SK-N-SH (cell line): ENCODE results near the gene DPEP1. TPM values are rescaled to one million over a fixed set of nuclear protein-coding genes. Genes with fewer than 3 reads are reported as not detected.

ENCODE experiments used
- CTCF ChIA-PET: fragments of 300-600, 350-600 bp; formaldehyde crosslinking; extraction: SDS; loops from one replicate; lab custom pipeline; 2021; lab: Yijun Ruan, JAX
- POLR2A ChIA-PET: fragments of 350-600 bp; sonication (Branson Sonifier 250); formaldehyde crosslinking; extraction: SDS; loops from one replicate; lab custom pipeline; 2020; ENCODE audit warnings: antibody characterized with exemption, inconsistent platforms; lab: Yijun Ruan, JAX
- DNase-seq: peaks from one replicate; pipeline ENCODE4 v3.0.0; 2012
- H2AFZ ChIP-seq: fragments of 200-600 bp; sonication (generic); 2 replicates; pipeline ENCODE4 v1.8.1; 2016; ENCODE audit warnings: antibody characterized with exemption, mild to moderate bottlenecking, low read depth
- H3F3A ChIP-seq: fragments of 200-600 bp; sonication (generic); replicated peaks from 2 replicates; pipeline ENCODE3; 2016; ENCODE audit warnings: antibody characterized with exemption, mild to moderate bottlenecking; ENCODE audit not compliant: insufficient read depth
- H3K27ac ChIP-seq, 2 experiments: fragments of 200-500 bp in 1 of 2; fragments of 200-600 bp in 1 of 2; sonication (Bioruptor generic) in 1 of 2; sonication (generic), shearing (Covaris generic) in 1 of 2; 2 replicates each; pipeline versions ENCODE4 v1.5.1 to v1.6.1; 2014 to 2016; ENCODE audit warnings: low read depth in 2 of 2, inconsistent platforms in 1 of 2, low read length in 1 of 2, mild to moderate bottlenecking in 1 of 2, mixed read lengths in 1 of 2
- H3K27me3 ChIP-seq: fragments of 200-600 bp; sonication (generic), shearing (Covaris generic); 2 replicates; pipeline ENCODE4 v1.6.1; 2016; ENCODE audit warnings: mixed run types; ENCODE audit not compliant: insufficient read depth
- H3K36me3 ChIP-seq, 2 experiments: fragments of 200-500 bp in 1 of 2; fragments of 200-600 bp in 1 of 2; sonication (Bioruptor generic) in 1 of 2; sonication (generic) in 1 of 2; replicated peaks in 1 of 2; 2 replicates each; pipeline versions ENCODE3 to v1.5.1; 2014 to 2016; ENCODE audit warnings: low read length in 1 of 2, mild to moderate bottlenecking in 1 of 2; ENCODE audit not compliant: insufficient read depth in 2 of 2, control insufficient read depth in 1 of 2
- H3K4me1 ChIP-seq, 2 experiments: fragments of 200-500 bp in 1 of 2; fragments of 200-600 bp in 1 of 2; sonication (Bioruptor generic) in 1 of 2; sonication (generic), shearing (Covaris generic) in 1 of 2; 2 replicates each; pipeline versions ENCODE4 v1.5.1 to v1.6.1; 2014 to 2016; ENCODE audit warnings: low read depth in 1 of 2, low read length in 1 of 2, mixed run types in 1 of 2; ENCODE audit not compliant: insufficient read depth in 2 of 2, control insufficient read depth in 1 of 2
- H3K4me2 ChIP-seq: fragments of 200-600 bp; sonication (generic), shearing (Covaris generic); 2 replicates; pipeline ENCODE4 v1.6.1; 2017; ENCODE audit warnings: mixed run types
- H3K4me3 ChIP-seq, 2 experiments: fragments of 200-500 bp in 1 of 2; fragments of 200-600 bp in 1 of 2; sonication (Bioruptor generic) in 1 of 2; sonication (generic), shearing (Covaris generic) in 1 of 2; 2 replicates each; pipeline versions ENCODE4 v1.5.1 to v1.8.1; 2014 to 2016; ENCODE audit warnings: low read depth in 2 of 2, inconsistent platforms in 1 of 2, low read length in 1 of 2, mild to moderate bottlenecking in 1 of 2, mixed read lengths in 1 of 2, moderate library complexity in 1 of 2
- H3K79me2 ChIP-seq: fragments of 200-600 bp; sonication (generic); 2 replicates; pipeline ENCODE4 v1.8.1; 2017; ENCODE audit warnings: mild to moderate bottlenecking; ENCODE audit not compliant: insufficient read depth
- H3K9ac ChIP-seq: fragments of 200-600 bp; sonication (generic); 2 replicates; pipeline ENCODE4 v1.6.1; 2017; ENCODE audit warnings: mixed run types
- H3K9me2 ChIP-seq: fragments of 200-600 bp; sonication (generic); 2 replicates; pipeline ENCODE4 v1.6.1; 2017; ENCODE audit warnings: mixed run types
- H3K9me3 ChIP-seq: fragments of 200-600 bp; sonication (generic); 2 replicates; pipeline ENCODE4 v1.6.1; 2017; ENCODE audit warnings: mixed run types, mild to moderate bottlenecking, moderate library complexity
- H4K20me1 ChIP-seq: fragments of 200-600 bp; sonication (generic); 2 replicates; pipeline ENCODE4 v1.6.1; 2017; ENCODE audit warnings: mild to moderate bottlenecking, mixed run types; ENCODE audit not compliant: insufficient read depth
- ELF1 ChIP-seq: IDR thresholded peaks from 2 replicates; pipeline ENCODE4 v1.4.0; 2012
- EP300 ChIP-seq, 2 experiments: IDR thresholded peaks; 2 replicates each; pipeline versions ENCODE4 v1.4.0 to v1.6.1; 2012; ENCODE audit warnings: borderline replicate concordance in 1 of 2, low read depth in 1 of 2, low read length in 1 of 2
- EZH2phosphoT487 ChIP-seq: fragments of 200-600 bp; sonication (generic); IDR thresholded peaks from 2 replicates; pipeline ENCODE4 v1.6.1; 2017; ENCODE audit warnings: low read depth, mixed run types, mild to moderate bottlenecking, antibody characterized with exemption, moderate library complexity, borderline replicate concordance
- FOSL2 ChIP-seq: IDR thresholded peaks from 2 replicates; pipeline ENCODE4 v1.4.0; 2012; ENCODE audit warnings: low read depth, mild to moderate bottlenecking, moderate library complexity, borderline replicate concordance
- GATA2 ChIP-seq: sonication (generic); formaldehyde crosslinking; IDR thresholded peaks from 2 replicates; pipeline ENCODE4 v1.5.0; 2020; ENCODE audit warnings: mild to moderate bottlenecking, missing genetic modification reagents
- MEF2A ChIP-seq: IDR thresholded peaks from 2 replicates; pipeline ENCODE4 v1.4.0; 2012; ENCODE audit warnings: low read depth, borderline replicate concordance
- MXI1 ChIP-seq: IDR thresholded peaks from 2 replicates; pipeline ENCODE4 v1.6.1; 2012; ENCODE audit warnings: mild to moderate bottlenecking, low read depth, low read length, improper control_type of control experiment
- POLR2AphosphoS5 ChIP-seq: IDR thresholded peaks from 2 replicates; pipeline ENCODE4 v1.6.1; 2012; ENCODE audit warnings: low read depth, low read length
- RCOR1 ChIP-seq: fragments of 150-350 bp; IDR thresholded peaks from 2 replicates; pipeline ENCODE4 v1.6.1; 2017; ENCODE audit warnings: antibody characterized with exemption, low read length
- SMC3 ChIP-seq: IDR thresholded peaks from 2 replicates; pipeline ENCODE4 v1.6.1; 2012; ENCODE audit warnings: low read depth, low read length, improper control_type of control experiment
- TAF1 ChIP-seq: IDR thresholded peaks from 2 replicates; pipeline ENCODE4 v1.6.1; 2012; ENCODE audit warnings: low read depth, mild to moderate bottlenecking, low read length, moderate library complexity, borderline replicate concordance
- ZBTB33 ChIP-seq: IDR thresholded peaks from 2 replicates; pipeline ENCODE4 v1.4.0; 2012; ENCODE audit warnings: low read depth, borderline replicate concordance
- WGBS: methylation state at CpG from one replicate; pipeline ENCODE4 v1.1.6; 2017; ENCODE audit warnings: low lambda C conversion rate; 5-methylcytosine and 5-hydroxymethylcytosine counted together
- polyA plus RNA-seq, 3 experiments: library from polyadenylated mRNA; depleted of rRNA; stranded (reverse); fragments of >200 nt; gene quantifications; 2 replicates each; pipeline ENCODE4 v1.2.3, GENCODE V29; 2012
- TF ChIP-seq, protein P1 (sequence below): fragments of 200-600 bp; sonication (generic); IDR thresholded peaks from 2 replicates; pipeline ENCODE4 v1.6.1; 2017; ENCODE audit warnings: antibody characterized with exemption, mild to moderate bottlenecking, moderate library complexity
- TF ChIP-seq, protein P2 (sequence below): fragments of 150-350 bp; IDR thresholded peaks from 2 replicates; pipeline ENCODE4 v1.6.1; 2017; ENCODE audit warnings: antibody characterized with exemption, low read length, low read depth, borderline replicate concordance
- TF ChIP-seq, protein P3 (sequence below): IDR thresholded peaks from 2 replicates; pipeline ENCODE4 v1.6.1; 2012; ENCODE audit warnings: mild to moderate bottlenecking, low read depth, low read length, moderate library complexity

Gene DPEP1
- polyA plus RNA-seq, 1 of the 3 experiments (the other 2 are of a cell fraction), result 0.05 TPM

DNA sequence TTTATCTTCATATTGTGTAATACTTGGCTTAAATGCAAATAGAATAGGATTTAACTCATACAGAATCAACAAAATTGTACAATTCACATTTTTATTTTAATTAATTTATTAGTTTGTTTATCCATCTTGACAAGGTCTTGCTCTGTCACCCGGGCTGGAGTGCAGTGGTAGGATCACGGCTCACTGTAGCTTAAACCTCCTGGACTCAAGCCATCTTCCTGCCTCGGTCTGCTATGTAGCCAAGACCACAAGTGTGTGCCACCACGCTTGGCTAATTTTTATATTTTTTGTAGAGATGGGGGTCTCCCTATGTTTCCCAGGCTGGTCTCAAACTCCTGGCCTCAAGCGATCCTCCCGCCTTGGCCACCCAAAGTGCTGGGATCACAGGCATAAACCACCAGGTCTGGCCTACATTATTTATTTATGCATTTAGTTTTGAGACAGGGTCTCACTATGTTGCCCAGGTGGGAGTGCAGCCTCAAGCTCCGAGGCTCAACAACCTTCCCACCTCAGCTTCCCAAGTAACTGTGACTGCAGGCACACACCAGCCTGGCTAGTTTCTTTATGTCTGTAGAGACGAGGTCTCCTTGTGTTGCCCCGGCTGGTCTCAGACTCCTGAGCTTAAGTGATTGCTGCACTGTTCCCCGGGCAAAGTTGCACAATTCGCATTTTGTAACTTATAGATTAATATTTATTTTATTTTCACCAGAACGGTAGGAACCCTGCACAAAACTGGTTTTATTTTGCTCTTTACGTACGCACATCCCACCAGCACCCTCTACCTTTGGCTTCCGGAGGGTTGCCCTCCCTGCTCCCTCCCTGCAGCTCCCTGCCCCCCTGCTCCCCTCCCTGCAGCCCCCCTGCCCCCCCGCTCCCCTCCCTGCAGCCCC lies 4.9 kb downstream of the DPEP1 start:
- Histone ChIP-seq H4K20me1 (no peaks in the 10 kb centered on the region), H3K4me3 (no peak overlapping the region), H3F3A (peaks cover 6% of the 10 kb centered on the region), H3K9me3 (no peaks in the 10 kb centered on the region), H2AFZ (no peak overlapping the region), H3K36me3 (no peaks in the 10 kb centered on the region), H3K4me2 (no peak overlapping the region), H3K4me1 (no peaks in the 10 kb centered on the region; a peak in 1 of 4 replicates), H3K27me3 (no peaks in the 10 kb centered on the region), H3K27ac (no peak overlapping the region), H3K9ac (no peak overlapping the region), H3K9me2 (no peaks in the 10 kb centered on the region), H3K79me2 (no peaks in the 10 kb centered on the region)
- no peak for DNase-seq
- WGBS, result 50% methylated on average over 16 of the region's 16 CpGs
- POLR2A ChIA-PET, result no interaction called here
- no peak for TF ChIP-seq RCOR1
- TF ChIP-seq POLR2AphosphoS5, result no peak
- TF ChIP-seq EP300 (IDR thresholded peaks at IDR 0.05; ENCODE audit: borderline replicate concordance in 1 of 2, low read depth in 1 of 2, low read length in 1 of 2), result no peak
- no peak for TF ChIP-seq MEF2A
- TF ChIP-seq, protein P1, sequence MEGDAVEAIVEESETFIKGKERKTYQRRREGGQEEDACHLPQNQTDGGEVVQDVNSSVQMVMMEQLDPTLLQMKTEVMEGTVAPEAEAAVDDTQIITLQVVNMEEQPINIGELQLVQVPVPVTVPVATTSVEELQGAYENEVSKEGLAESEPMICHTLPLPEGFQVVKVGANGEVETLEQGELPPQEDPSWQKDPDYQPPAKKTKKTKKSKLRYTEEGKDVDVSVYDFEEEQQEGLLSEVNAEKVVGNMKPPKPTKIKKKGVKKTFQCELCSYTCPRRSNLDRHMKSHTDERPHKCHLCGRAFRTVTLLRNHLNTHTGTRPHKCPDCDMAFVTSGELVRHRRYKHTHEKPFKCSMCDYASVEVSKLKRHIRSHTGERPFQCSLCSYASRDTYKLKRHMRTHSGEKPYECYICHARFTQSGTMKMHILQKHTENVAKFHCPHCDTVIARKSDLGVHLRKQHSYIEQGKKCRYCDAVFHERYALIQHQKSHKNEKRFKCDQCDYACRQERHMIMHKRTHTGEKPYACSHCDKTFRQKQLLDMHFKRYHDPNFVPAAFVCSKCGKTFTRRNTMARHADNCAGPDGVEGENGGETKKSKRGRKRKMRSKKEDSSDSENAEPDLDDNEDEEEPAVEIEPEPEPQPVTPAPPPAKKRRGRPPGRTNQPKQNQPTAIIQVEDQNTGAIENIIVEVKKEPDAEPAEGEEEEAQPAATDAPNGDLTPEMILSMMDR, result no peak
- TF ChIP-seq TAF1, result no peak
- no peak for TF ChIP-seq ELF1
- TF ChIP-seq FOSL2, result no peak
- no peak for TF ChIP-seq EZH2phosphoT487
- no peak for TF ChIP-seq SMC3
- TF ChIP-seq, protein P2, sequence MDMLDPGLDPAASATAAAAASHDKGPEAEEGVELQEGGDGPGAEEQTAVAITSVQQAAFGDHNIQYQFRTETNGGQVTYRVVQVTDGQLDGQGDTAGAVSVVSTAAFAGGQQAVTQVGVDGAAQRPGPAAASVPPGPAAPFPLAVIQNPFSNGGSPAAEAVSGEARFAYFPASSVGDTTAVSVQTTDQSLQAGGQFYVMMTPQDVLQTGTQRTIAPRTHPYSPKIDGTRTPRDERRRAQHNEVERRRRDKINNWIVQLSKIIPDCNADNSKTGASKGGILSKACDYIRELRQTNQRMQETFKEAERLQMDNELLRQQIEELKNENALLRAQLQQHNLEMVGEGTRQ, result no peak
- TF ChIP-seq MXI1, result no peak
- TF ChIP-seq, protein P3, sequence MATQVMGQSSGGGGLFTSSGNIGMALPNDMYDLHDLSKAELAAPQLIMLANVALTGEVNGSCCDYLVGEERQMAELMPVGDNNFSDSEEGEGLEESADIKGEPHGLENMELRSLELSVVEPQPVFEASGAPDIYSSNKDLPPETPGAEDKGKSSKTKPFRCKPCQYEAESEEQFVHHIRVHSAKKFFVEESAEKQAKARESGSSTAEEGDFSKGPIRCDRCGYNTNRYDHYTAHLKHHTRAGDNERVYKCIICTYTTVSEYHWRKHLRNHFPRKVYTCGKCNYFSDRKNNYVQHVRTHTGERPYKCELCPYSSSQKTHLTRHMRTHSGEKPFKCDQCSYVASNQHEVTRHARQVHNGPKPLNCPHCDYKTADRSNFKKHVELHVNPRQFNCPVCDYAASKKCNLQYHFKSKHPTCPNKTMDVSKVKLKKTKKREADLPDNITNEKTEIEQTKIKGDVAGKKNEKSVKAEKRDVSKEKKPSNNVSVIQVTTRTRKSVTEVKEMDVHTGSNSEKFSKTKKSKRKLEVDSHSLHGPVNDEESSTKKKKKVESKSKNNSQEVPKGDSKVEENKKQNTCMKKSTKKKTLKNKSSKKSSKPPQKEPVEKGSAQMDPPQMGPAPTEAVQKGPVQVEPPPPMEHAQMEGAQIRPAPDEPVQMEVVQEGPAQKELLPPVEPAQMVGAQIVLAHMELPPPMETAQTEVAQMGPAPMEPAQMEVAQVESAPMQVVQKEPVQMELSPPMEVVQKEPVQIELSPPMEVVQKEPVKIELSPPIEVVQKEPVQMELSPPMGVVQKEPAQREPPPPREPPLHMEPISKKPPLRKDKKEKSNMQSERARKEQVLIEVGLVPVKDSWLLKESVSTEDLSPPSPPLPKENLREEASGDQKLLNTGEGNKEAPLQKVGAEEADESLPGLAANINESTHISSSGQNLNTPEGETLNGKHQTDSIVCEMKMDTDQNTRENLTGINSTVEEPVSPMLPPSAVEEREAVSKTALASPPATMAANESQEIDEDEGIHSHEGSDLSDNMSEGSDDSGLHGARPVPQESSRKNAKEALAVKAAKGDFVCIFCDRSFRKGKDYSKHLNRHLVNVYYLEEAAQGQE, result no peak
- TF ChIP-seq GATA2 (CRISPR knock-in tag), result no peak
- no peak for TF ChIP-seq ZBTB33
- CTCF ChIA-PET, result interaction anchor here (0.9 to 1.0 kb wide), 2 partner anchors 16 to 22 kb away, joined by 3 read pairs; no protein-coding TSS in a partner anchor
